ENCODE results near the gene MUS81. TPM values are rescaled to one million over a fixed set of nuclear protein-coding genes. Genes with fewer than 3 reads are reported as not detected.
A peak's percentile ranks its signal among the peaks of the same experiment; 100 is the strongest.

MUS81 gene
- total RNA-seq, 5 donors from 2014 or later (not counting 1 experiment from before 2014, with no cell fraction given) = 55.5 to 118 (median 95.6) TPM

- Histone ChIP-seq H3K9me3 (no peaks in the 10 kb centered on the region), H3K4me3 (ENCODE audit: control insufficient read depth in 1 of 2, extremely low read depth in 1 of 2, low read length in 1 of 2) (peak overlapping the region; percentile 90 to 93), H3K27me3 (replicated peaks in 1 of 2; ENCODE audit: control insufficient read depth in 2 of 2, extremely low read depth in 1 of 2, insufficient read depth in 2 of 2, low read length in 1 of 2) (no peaks in the 10 kb centered on the region), H3K36me3 (ENCODE audit: control insufficient read depth in 2 of 2, extremely low read depth in 1 of 2, insufficient read depth in 1 of 2, low read length in 1 of 2) (peaks cover 14 to 50% of the 10 kb centered on the region in 2 donors), H3K27ac (ENCODE audit: low read length) (peak overlapping the region; percentile 83), H3K4me1 (ENCODE audit: control insufficient read depth in 1 of 2, extremely low read depth in 1 of 2, insufficient read depth in 2 of 2, low read length in 2 of 2) (peaks cover 22 to 83% of the 10 kb centered on the region in 2 experiments)
- no peak for DNase-seq
- H3K36me3 Mint-ChIP-seq = peaks cover 37% of the 10 kb centered on the region
- ChIA-PET POLR2A (interaction anchor here (0.6 to 2.6 kb wide), 8 partner anchors 11 to 493 kb away, joined by 3 to 20 read pairs (median 6); partner anchors contain the start of genes CCDC85B (in 1 of the 2) and PCNX3 (in 1 of the 2)), CTCF (interaction anchor here in 1 of 2 donors (0.6 to 3.6 kb wide), 5 partner anchors 11 to 248 kb away, joined by 3 to 167 read pairs (median 4); partner anchors contain the start of genes CCDC85B, FIBP and PCNX3)
- peak overlapping the region; percentile 92 to 97 (median 97) for H3K4me3 Mint-ChIP-seq
- peaks cover 55 to 64% (median 62%) of the 10 kb centered on the region in 3 donors for H3K4me1 Mint-ChIP-seq
- no peaks in the 10 kb centered on the region for H3K27me3 Mint-ChIP-seq
- WGBS (ENCODE audit: insufficient coverage) = 2% methylated on average over 3 of the region's 10 CpGs
- no peaks in the 10 kb centered on the region for H3K9me3 Mint-ChIP-seq
- ATAC-seq (replicated peaks in 1 of 4) = no peak
- peak overlapping the region; percentile 95 to 97 for H3K27ac Mint-ChIP-seq
Measured at GRCh38 chr11:65858681-65859087, 1.5 kb upstream of the MUS81 start.

GRCh38 chr11:65859095-65859811 lies 980 bp upstream of the MUS81 start:
- H3K27me3 ChIP-seq (replicated peaks in 1 of 2; ENCODE audit: control insufficient read depth in 2 of 2, extremely low read depth in 1 of 2, insufficient read depth in 2 of 2, low read length in 1 of 2) = no peaks in the 10 kb centered on the region
- no peaks in the 10 kb centered on the region for H3K9me3 Mint-ChIP-seq
- peak overlapping the region; percentile 92 to 97 (median 97) for H3K4me3 Mint-ChIP-seq
- H3K4me3 ChIP-seq (ENCODE audit: control insufficient read depth in 1 of 2, extremely low read depth in 1 of 2, low read length in 1 of 2) = peak overlapping the region; percentile 90 to 93
- under 1% methylated on average over 45 of the region's 46 CpGs for WGBS (ENCODE audit: insufficient coverage)
- no peaks in the 10 kb centered on the region for H3K27me3 Mint-ChIP-seq
- ChIA-PET CTCF (interaction anchor here (0.5 to 3.6 kb wide), 27 partner anchors 9 to 526 kb away, joined by 3 to 167 read pairs (median 5); partner anchors contain the start of genes AP5B1 (in 1 of the 2), BANF1 (in 1 of the 2), C11orf68 (in 1 of the 2) and CCDC85B (in 1 of the 2)), POLR2A (interaction anchor here (0.6 to 2.6 kb wide), 5 partner anchors 10 to 359 kb away, joined by 3 to 20 read pairs (median 6); partner anchors contain the start of genes CCDC85B (in 1 of the 2) and PCNX3 (in 1 of the 2))
- ATAC-seq (replicated peaks in 1 of 4) = peak; percentile 59 to 64 (median 62)
- peak overlapping the region; percentile 83 for H3K27ac ChIP-seq (ENCODE audit: low read length)
- H3K36me3 Mint-ChIP-seq = peaks cover 35% of the 10 kb centered on the region
- H3K4me1 ChIP-seq (ENCODE audit: control insufficient read depth in 1 of 2, extremely low read depth in 1 of 2, insufficient read depth in 2 of 2, low read length in 2 of 2) = peaks cover 22 to 78% of the 10 kb centered on the region in 2 experiments
- peak overlapping the region; percentile 95 to 97 for H3K27ac Mint-ChIP-seq
- DNase-seq = peak; percentile 89 to 98 (median 95)
- H3K9me3 ChIP-seq = no peaks in the 10 kb centered on the region
- peaks cover 49 to 58% (median 56%) of the 10 kb centered on the region in 3 donors for H3K4me1 Mint-ChIP-seq
- peaks cover 19 to 50% of the 10 kb centered on the region in 2 donors for H3K36me3 ChIP-seq (ENCODE audit: control insufficient read depth in 2 of 2, extremely low read depth in 1 of 2, insufficient read depth in 1 of 2, low read length in 1 of 2)

- Histone ChIP-seq H3K4me1 (ENCODE audit: control insufficient read depth in 1 of 2, extremely low read depth in 1 of 2, insufficient read depth in 2 of 2, low read length in 2 of 2) (peaks cover 22 to 72% of the 10 kb centered on the region in 2 experiments), H3K36me3 (ENCODE audit: control insufficient read depth in 2 of 2, extremely low read depth in 1 of 2, insufficient read depth in 1 of 2, low read length in 1 of 2) (peaks cover 17 to 50% of the 10 kb centered on the region in 2 donors)
Measured at GRCh38 chr11:65859812-65860277, 388 bp upstream of the MUS81 start.

GRCh38 chr11:65861165-65861505 lies 902 bp downstream of the MUS81 start:
- WGBS (ENCODE audit: insufficient coverage) = 16% methylated on average over 10 of the region's 14 CpGs
- ATAC-seq (replicated peaks in 1 of 4) (no peak), DNase-seq (no peak)
- Mint-ChIP-seq H3K36me3 (peaks cover 23% of the 10 kb centered on the region), H3K27ac (peak overlapping the region; percentile 86 to 93), H3K9me3 (no peaks in the 10 kb centered on the region), H3K4me1 (peaks cover 37 to 43% (median 40%) of the 10 kb centered on the region in 3 donors), H3K4me3 (peak overlapping the region; percentile 92 to 97 (median 97)), H3K27me3 (no peaks in the 10 kb centered on the region)
- POLR2A ChIA-PET = interaction anchor here in 1 of 2 donors (0.6 kb wide), 1 partner anchor 11 kb away, joined by 4 read pairs; no protein-coding TSS in a partner anchor
- H3K27ac ChIP-seq (ENCODE audit: low read length) = peak overlapping the region; percentile 83
- H3K4me1 ChIP-seq (ENCODE audit: control insufficient read depth in 1 of 2, extremely low read depth in 1 of 2, insufficient read depth in 2 of 2, low read length in 2 of 2) = peaks cover 15 to 59% of the 10 kb centered on the region in 2 experiments
- CTCF ChIA-PET = interaction anchor here in 1 of 2 donors (2.0 to 3.6 kb wide), 2 partner anchors 12 to 26 kb away, joined by 8 to 167 read pairs; partner anchors contain the start of genes CCDC85B and FIBP
- H3K9me3 ChIP-seq = no peaks in the 10 kb centered on the region
- H3K4me3 ChIP-seq (ENCODE audit: control insufficient read depth in 1 of 2, extremely low read depth in 1 of 2, low read length in 1 of 2) = peak overlapping the region; percentile 90 to 93
- H3K36me3 ChIP-seq (ENCODE audit: control insufficient read depth in 2 of 2, extremely low read depth in 1 of 2, insufficient read depth in 1 of 2, low read length in 1 of 2) = peaks cover 22 to 49% of the 10 kb centered on the region in 2 donors
- no peaks in the 10 kb centered on the region for H3K27me3 ChIP-seq (replicated peaks in 1 of 2; ENCODE audit: control insufficient read depth in 2 of 2, extremely low read depth in 1 of 2, insufficient read depth in 2 of 2, low read length in 1 of 2)

More at GRCh38 chr11:65859812-65860277, 388 bp upstream of the MUS81 start:
- H3K27me3 ChIP-seq (replicated peaks in 1 of 2; ENCODE audit: control insufficient read depth in 2 of 2, extremely low read depth in 1 of 2, insufficient read depth in 2 of 2, low read length in 1 of 2) = no peaks in the 10 kb centered on the region
- H3K9me3 ChIP-seq = no peaks in the 10 kb centered on the region
- 0% methylated on average over 16 of the region's 16 CpGs for WGBS (ENCODE audit: insufficient coverage)
- H3K4me3 ChIP-seq (ENCODE audit: control insufficient read depth in 1 of 2, extremely low read depth in 1 of 2, low read length in 1 of 2) = peak overlapping the region; percentile 90 to 93
- DNase-seq (peak in 7 of 35 experiments; percentile 14 to 48 (median 16)), ATAC-seq (replicated peaks in 1 of 4) (peak in 2 of 4 experiments; percentile 0 to 4)
- Mint-ChIP-seq H3K27me3 (no peaks in the 10 kb centered on the region), H3K4me3 (peak overlapping the region; percentile 92 to 97 (median 97)), H3K9me3 (no peaks in the 10 kb centered on the region), H3K27ac (peak overlapping the region; percentile 95 to 97), H3K36me3 (peaks cover 29% of the 10 kb centered on the region), H3K4me1 (peaks cover 43 to 53% (median 50%) of the 10 kb centered on the region in 3 donors)
- H3K27ac ChIP-seq (ENCODE audit: low read length) = peak overlapping the region; percentile 83
- ChIA-PET CTCF (interaction anchor here (0.5 to 3.6 kb wide), 29 partner anchors 9 to 526 kb away, joined by 3 to 167 read pairs (median 5); partner anchors contain the start of genes AP5B1 (in 1 of the 2), BANF1 (in 1 of the 2), C11orf68 (in 1 of the 2) and CCDC85B (in 1 of the 2)), POLR2A (interaction anchor here (0.6 to 2.6 kb wide), 5 partner anchors 10 to 359 kb away, joined by 3 to 20 read pairs (median 6); partner anchors contain the start of genes CCDC85B (in 1 of the 2), FIBP (in 1 of the 2) and PCNX3 (in 1 of the 2))

GRCh38 chr11:65861533-65862183 lies 1.4 kb downstream of the MUS81 start:
- Histone ChIP-seq H3K27me3 (replicated peaks in 1 of 2; ENCODE audit: control insufficient read depth in 2 of 2, extremely low read depth in 1 of 2, insufficient read depth in 2 of 2, low read length in 1 of 2) (no peaks in the 10 kb centered on the region), H3K4me1 (ENCODE audit: control insufficient read depth in 1 of 2, extremely low read depth in 1 of 2, insufficient read depth in 2 of 2, low read length in 2 of 2) (peaks cover 11 to 53% of the 10 kb centered on the region in 2 experiments), H3K36me3 (ENCODE audit: control insufficient read depth in 2 of 2, extremely low read depth in 1 of 2, insufficient read depth in 1 of 2, low read length in 1 of 2) (peaks cover 22 to 49% of the 10 kb centered on the region in 2 donors), H3K27ac (ENCODE audit: low read length) (peak overlapping the region; percentile 83), H3K9me3 (no peaks in the 10 kb centered on the region), H3K4me3 (ENCODE audit: control insufficient read depth in 1 of 2, extremely low read depth in 1 of 2, low read length in 1 of 2) (peak overlapping the region; percentile 90 to 93)
- H3K36me3 Mint-ChIP-seq = peaks cover 18% of the 10 kb centered on the region
- no peak for ATAC-seq (replicated peaks in 1 of 4)
- peak overlapping the region in 1 of 2 donors; percentile 86 for H3K27ac Mint-ChIP-seq
- DNase-seq = no peak
- H3K4me3 Mint-ChIP-seq = peak overlapping the region; percentile 92 to 97 (median 97)
- CTCF ChIA-PET = interaction anchor here in 1 of 2 donors (3.6 kb wide), 1 partner anchor 26 kb away, joined by 167 read pairs; the partner anchor contains the start of genes CCDC85B and FIBP
- H3K27me3 Mint-ChIP-seq = no peaks in the 10 kb centered on the region
- 85% methylated on average over 8 of the region's 13 CpGs for WGBS (ENCODE audit: insufficient coverage)
- POLR2A ChIA-PET = interaction anchor here in 1 of 2 donors (0.5 to 0.6 kb wide), 2 partner anchors 29 to 363 kb away, joined by 3 read pairs; partner anchors contain the start of genes CCDC85B and MALAT1
- H3K9me3 Mint-ChIP-seq = no peaks in the 10 kb centered on the region
- H3K4me1 Mint-ChIP-seq = peaks cover 31 to 38% (median 35%) of the 10 kb centered on the region in 3 donors

Data from T-cell (primary cell).